Sigmoid colon (tissue), 4 donors: ENCODE results near the gene FKBP14.

ENCODE experiments used
- POLR2A ChIP-seq, 2 donors: fragments of 450-650 bp; IDR thresholded peaks; one replicate each; pipeline ENCODE4 v1.6.1; 2016; ENCODE audit warnings: antibody characterized with exemption in 2 of 2, mild to moderate bottlenecking in 2 of 2, moderate library complexity in 2 of 2
- POLR2AphosphoS5 ChIP-seq, 4 donors: sonication (generic); formaldehyde crosslinking; IDR thresholded peaks; one replicate each; pipeline ENCODE4 v1.6.1; 2017; ENCODE audit warnings: antibody characterized with exemption in 4 of 4
- TF ChIP-seq, protein P1 (sequence below), 4 experiments: fragments of 450-650 bp in 3 of 4; fragments of 200-600 bp in 1 of 4; IDR thresholded peaks; one replicate each; pipeline ENCODE4 v1.5.1; 2016 to 2019; ENCODE audit warnings: antibody characterized with exemption in 4 of 4, mild to moderate bottlenecking in 3 of 4, moderate library complexity in 2 of 4

DNA sequence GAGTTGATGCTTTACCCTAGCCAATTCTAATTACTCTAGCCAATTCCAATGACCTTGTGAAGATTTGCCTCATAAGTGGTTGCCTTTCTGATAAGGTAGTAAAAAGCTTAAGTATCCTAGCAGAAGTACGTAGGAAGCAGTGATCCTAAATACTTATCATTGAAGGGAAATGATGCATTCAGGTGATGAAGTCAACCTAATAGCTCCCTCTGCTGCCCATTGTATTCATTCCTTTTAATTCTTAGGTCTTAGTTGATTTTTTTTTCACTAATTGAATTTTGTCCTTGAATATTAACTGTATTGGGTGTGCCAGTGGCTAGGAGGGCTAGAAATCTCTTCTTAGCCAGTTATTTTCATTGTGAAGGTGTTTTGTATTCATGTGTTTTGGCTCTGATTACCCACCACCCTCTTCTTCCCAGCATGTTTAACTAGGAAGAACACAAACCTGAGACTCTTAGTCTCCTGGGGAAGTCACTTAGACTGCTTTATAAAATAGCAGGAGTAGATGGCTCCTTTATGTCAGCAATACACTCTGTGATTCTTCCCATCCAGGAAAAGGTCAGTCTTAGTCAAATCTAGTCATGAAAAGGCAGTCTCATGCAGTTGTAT, 48.0 kb upstream of the FKBP14 start:
- TF ChIP-seq POLR2A (IDR thresholded peaks at IDR 0.05) (no peak), POLR2AphosphoS5 (IDR thresholded peaks at IDR 0.05) (no peak)
- TF ChIP-seq, protein P1, sequence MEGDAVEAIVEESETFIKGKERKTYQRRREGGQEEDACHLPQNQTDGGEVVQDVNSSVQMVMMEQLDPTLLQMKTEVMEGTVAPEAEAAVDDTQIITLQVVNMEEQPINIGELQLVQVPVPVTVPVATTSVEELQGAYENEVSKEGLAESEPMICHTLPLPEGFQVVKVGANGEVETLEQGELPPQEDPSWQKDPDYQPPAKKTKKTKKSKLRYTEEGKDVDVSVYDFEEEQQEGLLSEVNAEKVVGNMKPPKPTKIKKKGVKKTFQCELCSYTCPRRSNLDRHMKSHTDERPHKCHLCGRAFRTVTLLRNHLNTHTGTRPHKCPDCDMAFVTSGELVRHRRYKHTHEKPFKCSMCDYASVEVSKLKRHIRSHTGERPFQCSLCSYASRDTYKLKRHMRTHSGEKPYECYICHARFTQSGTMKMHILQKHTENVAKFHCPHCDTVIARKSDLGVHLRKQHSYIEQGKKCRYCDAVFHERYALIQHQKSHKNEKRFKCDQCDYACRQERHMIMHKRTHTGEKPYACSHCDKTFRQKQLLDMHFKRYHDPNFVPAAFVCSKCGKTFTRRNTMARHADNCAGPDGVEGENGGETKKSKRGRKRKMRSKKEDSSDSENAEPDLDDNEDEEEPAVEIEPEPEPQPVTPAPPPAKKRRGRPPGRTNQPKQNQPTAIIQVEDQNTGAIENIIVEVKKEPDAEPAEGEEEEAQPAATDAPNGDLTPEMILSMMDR (IDR thresholded peaks at IDR 0.05), result no peak
